ENCODE data around the gene SPINK8.
"Not testable (repeated sequence)": the region's sequence is repeated elsewhere in the genome, so short reads cannot be mapped to it uniquely, and the experiment has no call there.

The SPINK8 gene

DNA sequence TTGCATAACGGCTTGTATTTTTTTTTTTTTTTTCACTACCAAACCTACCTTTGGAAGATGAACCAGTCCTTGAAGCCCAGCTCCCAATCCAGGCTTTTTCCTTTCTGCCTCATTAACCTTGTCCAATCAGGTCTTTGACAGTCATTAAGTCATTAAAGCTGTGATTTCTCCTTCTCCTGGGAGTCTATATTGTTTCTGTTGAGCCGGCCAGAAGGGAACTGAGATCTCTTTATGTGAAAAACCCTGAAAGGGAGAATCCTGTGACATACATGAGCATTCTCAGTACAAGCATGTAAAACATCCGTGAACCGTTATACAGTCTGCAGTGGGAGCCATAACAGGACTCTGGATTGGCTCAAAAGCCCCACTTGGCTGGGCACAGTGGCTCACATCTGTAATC lies 52.6 kb downstream of the SPINK8 start:
- no peak overlapping the region for H3K4me3 ChIP-seq (ENCODE audit: low read depth, low read length)

DNA sequence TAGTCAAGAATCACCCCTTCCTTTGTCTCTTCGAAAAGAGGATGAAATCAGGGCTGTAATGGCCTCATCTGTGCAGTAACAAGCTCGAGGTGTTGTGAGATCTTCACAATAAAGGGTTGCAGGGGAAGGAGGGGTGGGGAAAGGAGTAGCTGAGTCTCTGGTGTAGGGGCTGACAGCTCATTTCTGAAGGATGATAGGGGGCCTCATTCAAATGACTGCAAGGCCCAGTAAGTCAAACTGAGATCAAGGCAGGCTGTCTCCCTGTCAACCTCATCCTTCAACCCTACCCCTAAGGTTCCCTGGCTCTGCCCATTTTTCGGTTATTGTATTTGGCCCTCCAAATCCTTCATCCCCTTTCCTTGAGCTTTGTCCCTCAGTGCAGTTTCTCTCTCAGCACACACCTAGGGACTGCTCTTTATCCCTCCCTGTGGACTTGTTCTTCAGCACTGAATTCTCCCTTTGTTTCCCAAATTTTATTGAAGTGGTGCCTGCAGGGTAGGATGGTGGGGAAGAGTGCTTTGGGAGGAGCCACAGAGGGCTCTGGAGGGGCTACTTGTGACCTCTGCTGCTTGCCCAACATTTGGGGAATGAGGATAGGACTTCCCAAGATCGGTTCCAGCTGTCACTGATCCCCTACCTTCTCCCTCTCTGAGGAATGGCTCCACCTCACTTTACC lies 54.4 kb downstream of the SPINK8 start:
- no peak overlapping the region for H3K4me3 ChIP-seq (ENCODE audit: low read depth, low read length)

- H3K4me3 ChIP-seq (ENCODE audit: low read depth, low read length), result no peak overlapping the region
These were observed 56.4 kb downstream of the SPINK8 start for GRCh38 chr3:48276911-48277641.

- no peak overlapping the region for H3K4me3 ChIP-seq (ENCODE audit: low read depth, low read length)
These were observed 58.0 kb downstream of the SPINK8 start for GRCh38 chr3:48275287-48276027.

- H3K4me3 ChIP-seq (ENCODE audit: low read depth, low read length), result no peak overlapping the region
These were observed 59.0 kb downstream of the SPINK8 start for GRCh38 chr3:48274452-48274851.

DNA sequence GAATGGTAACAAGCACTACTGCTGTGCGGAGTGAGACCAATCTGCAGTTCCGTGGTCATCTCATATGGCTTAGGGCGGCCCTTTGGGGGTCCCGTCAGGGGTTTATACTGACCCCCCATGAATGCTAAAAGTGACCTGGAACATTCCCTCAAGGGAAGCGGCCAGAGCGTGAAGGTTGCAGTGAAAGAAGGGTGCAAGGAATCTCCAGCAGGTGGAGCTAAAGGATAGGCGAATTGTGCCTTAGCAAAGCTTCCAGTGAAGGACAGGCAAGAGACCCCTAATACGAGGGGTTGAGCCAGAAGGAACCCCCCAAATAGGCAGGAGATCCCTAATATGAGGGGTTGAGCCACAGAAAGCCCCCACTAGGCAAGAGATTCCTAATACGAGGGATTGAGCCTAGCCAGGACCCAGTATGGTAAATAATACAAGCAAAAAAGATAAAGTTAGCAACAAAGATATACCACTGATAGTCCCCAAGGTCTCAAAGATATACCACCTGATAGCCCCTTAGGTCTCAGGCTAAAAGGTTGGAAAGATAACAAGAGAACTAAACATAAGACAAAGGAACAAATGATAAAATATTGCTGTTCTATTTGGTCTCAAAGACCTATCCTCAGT lies 59.8 kb downstream of the SPINK8 start:
- H3K4me3 ChIP-seq (ENCODE audit: low read depth, low read length), result no peak overlapping the region

- H3K4me3 ChIP-seq (ENCODE audit: low read depth, low read length), result no peak overlapping the region
These were observed 61.5 kb downstream of the SPINK8 start for GRCh38 chr3:48271763-48272498.

- H3K4me3 ChIP-seq (ENCODE audit: low read depth, low read length), result not testable (repeated sequence)
These were observed 62.2 kb downstream of the SPINK8 start for GRCh38 chr3:48271223-48271622.

- no peak overlapping the region for H3K4me3 ChIP-seq (ENCODE audit: low read depth, low read length)
These were observed 63.2 kb downstream of the SPINK8 start for GRCh38 chr3:48270306-48270705.

- H3K4me3 ChIP-seq (ENCODE audit: low read depth, low read length), result no peak overlapping the region
These were observed 63.9 kb downstream of the SPINK8 start for GRCh38 chr3:48269592-48269991.

GRCh38 chr3:48268936-48269561 lies 64.4 kb downstream of the SPINK8 start:
- no peak overlapping the region for H3K4me3 ChIP-seq (ENCODE audit: low read depth, low read length)

GRCh38 chr3:48268381-48268935 lies 65.0 kb downstream of the SPINK8 start:
- no peak overlapping the region for H3K4me3 ChIP-seq (ENCODE audit: low read depth, low read length)

DNA sequence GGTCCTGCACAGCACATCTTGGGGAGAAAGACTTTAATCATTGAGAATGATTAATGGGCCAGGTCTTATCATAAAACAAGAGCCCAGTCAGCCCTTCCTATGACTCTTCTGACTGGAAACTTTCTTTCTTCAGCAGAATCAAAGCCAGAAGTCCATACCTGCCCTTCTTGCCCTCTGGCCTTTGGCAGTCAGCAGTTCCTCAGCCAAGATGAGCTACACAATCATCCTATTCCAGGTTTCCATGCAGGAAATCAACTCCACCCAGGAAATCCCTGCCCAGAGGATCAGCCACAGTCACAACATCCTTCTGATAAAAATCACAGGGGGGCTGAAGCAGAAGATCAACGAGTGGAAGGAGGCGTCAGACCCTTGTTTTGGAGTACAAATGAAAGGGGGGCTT lies 65.7 kb downstream of the SPINK8 start:
- H3K4me3 ChIP-seq (ENCODE audit: low read depth, low read length), result no peak overlapping the region

DNA sequence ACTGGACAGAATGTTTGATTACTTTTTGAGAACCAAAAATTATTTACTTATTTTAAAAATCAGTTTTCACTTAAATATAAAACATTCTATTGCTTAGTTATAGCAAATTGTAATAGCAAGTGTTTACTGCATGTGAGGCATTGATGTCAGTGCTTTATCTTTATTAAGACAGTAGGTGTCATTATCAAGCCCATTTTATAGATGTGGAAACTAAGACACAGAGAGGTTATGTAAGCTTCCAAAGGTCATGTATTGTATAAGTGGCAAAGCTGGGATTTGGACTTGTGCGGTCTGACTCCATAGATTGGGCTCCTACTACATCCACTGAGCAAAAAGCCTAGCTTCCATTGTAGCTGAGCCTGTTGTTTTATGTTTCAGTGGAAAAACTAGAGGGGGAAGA lies 74.9 kb downstream of the SPINK8 start:
- no peak overlapping the region for H3K4me3 ChIP-seq (ENCODE audit: low read depth, low read length)
